HepG2 (cell line): ENCODE results near the gene RUVBL1. TPM values are rescaled to one million over a fixed set of nuclear protein-coding genes. Genes with fewer than 3 reads are reported as not detected.

Source experiments
- CHCHD3 ChIP-seq: sonication (generic); formaldehyde crosslinking; IDR thresholded peaks from 2 replicates; pipeline ENCODE4 v1.8.0; 2022; ENCODE audit warnings: mild to moderate bottlenecking, missing genetic modification reagents, moderate library complexity
- GFI1 ChIP-seq: sonication (generic); formaldehyde crosslinking; IDR thresholded peaks from 2 replicates; pipeline ENCODE4 v1.5.0; 2020; ENCODE audit warnings: missing genetic modification reagents, mild to moderate bottlenecking, borderline replicate concordance
- NFE2L2 ChIP-seq: fragments of 150-350 bp; IDR thresholded peaks from 2 replicates; pipeline ENCODE4 v1.6.1; 2014; ENCODE audit warnings: low read length
- RBFOX2 ChIP-seq: fragments of 200-400 bp; formaldehyde crosslinking; IDR thresholded peaks from 2 replicates; pipeline ENCODE4 v1.6.1; 2017; ENCODE audit warnings: low read depth, mild to moderate bottlenecking, low read length
- SALL2 ChIP-seq: sonication (generic); formaldehyde crosslinking; IDR thresholded peaks from 2 replicates; pipeline ENCODE4 v1.8.1; 2023; ENCODE audit warnings: mild to moderate bottlenecking, missing genetic modification reagents, inconsistent platforms
- TRIM24 ChIP-seq: sonication (generic); formaldehyde crosslinking; IDR thresholded peaks from 2 replicates; pipeline ENCODE4 v1.8.0; 2022; ENCODE audit warnings: mild to moderate bottlenecking, missing genetic modification reagents
- XRCC5 ChIP-seq: fragments of 200-400 bp; formaldehyde crosslinking; optimal IDR thresholded peaks from 2 replicates; pipeline ENCODE3; 2017; ENCODE audit warnings: mild to moderate bottlenecking, low read length
- ZNF260 ChIP-seq: sonication (generic); formaldehyde crosslinking; IDR thresholded peaks from 2 replicates; pipeline ENCODE4 v1.4.0; 2020; ENCODE audit warnings: missing genetic modification reagents, low read depth, mild to moderate bottlenecking, borderline replicate concordance
- ZNF430 ChIP-seq: sonication (generic); formaldehyde crosslinking; IDR thresholded peaks from 2 replicates; pipeline ENCODE4 v1.9.0; 2021; ENCODE audit warnings: mild to moderate bottlenecking, missing genetic modification reagents
- ZNF496 ChIP-seq: sonication (generic); formaldehyde crosslinking; IDR thresholded peaks from 2 replicates; pipeline ENCODE4 v1.8.1; 2023; ENCODE audit warnings: mild to moderate bottlenecking, moderate library complexity, missing genetic modification reagents; ENCODE audit not compliant: insufficient replicate concordance
- polyA plus RNA-seq, 8 experiments: library from polyadenylated mRNA; depleted of rRNA in 3 of 8; stranded (reverse) in 7 of 8; unstranded in 1 of 8; fragments of >200 nt; fragmentation: Illumina TruSeq in 4 of 8; extraction: Trizol in 4 of 8; gene quantifications; 2 replicates each; pipeline versions ENCODE4 v1.2.1 to v1.2.3, GENCODE V29; 2011 to 2016; ENCODE audit warnings: low read depth in 4 of 8, missing spikeins in 1 of 8, mixed read lengths in 1 of 8; ENCODE audit not compliant: insufficient read depth in 1 of 8
- total RNA-seq, 5 experiments: library from RNA; depleted of rRNA; stranded (reverse); fragments of >200 nt; fragmentation: Illumina TruSeq; extraction: Trizol; gene quantifications; 2 replicates each; pipeline ENCODE4 v1.2.3, GENCODE V29; 2016; ENCODE audit warnings: low read depth in 1 of 5
- TF ChIP-seq, protein P1 (sequence below): sonication (generic); formaldehyde crosslinking; IDR thresholded peaks from 2 replicates; pipeline ENCODE4 v1.9.0; 2021; ENCODE audit warnings: mild to moderate bottlenecking, missing genetic modification reagents
- TF ChIP-seq, protein P2 (sequence below): sonication (generic); formaldehyde crosslinking; IDR thresholded peaks from 2 replicates; pipeline ENCODE4 v1.5.0; 2020; ENCODE audit warnings: missing genetic modification reagents
- TF ChIP-seq, protein P3 (sequence below): sonication (generic); formaldehyde crosslinking; IDR thresholded peaks from 2 replicates; pipeline ENCODE4 v1.5.1; 2020; ENCODE audit warnings: mild to moderate bottlenecking, missing genetic modification reagents, moderate library complexity
- TF ChIP-seq, protein P4 (sequence below): sonication (generic); formaldehyde crosslinking; IDR thresholded peaks from 2 replicates; pipeline ENCODE4 v1.4.0; 2020; ENCODE audit warnings: mild to moderate bottlenecking, low read depth, missing genetic modification reagents
- TF ChIP-seq, protein P5 (sequence below): sonication (generic); formaldehyde crosslinking; IDR thresholded peaks from 2 replicates; pipeline ENCODE4 v1.8.0; 2022; ENCODE audit warnings: mild to moderate bottlenecking, missing genetic modification reagents, moderate library complexity
- TF ChIP-seq, protein P6 (sequence below): IDR thresholded peaks from 2 replicates; pipeline ENCODE4 v1.6.1; 2016; ENCODE audit warnings: missing compliant biosample characterization, missing genetic modification reagents, borderline replicate concordance

Gene RUVBL1
- total and polyA plus RNA-seq, 2 of the 13 experiments (the other 11 are each of a cell fraction or from before 2014, with no cell fraction given) = 32.7 to 86.3 TPM

DNA sequence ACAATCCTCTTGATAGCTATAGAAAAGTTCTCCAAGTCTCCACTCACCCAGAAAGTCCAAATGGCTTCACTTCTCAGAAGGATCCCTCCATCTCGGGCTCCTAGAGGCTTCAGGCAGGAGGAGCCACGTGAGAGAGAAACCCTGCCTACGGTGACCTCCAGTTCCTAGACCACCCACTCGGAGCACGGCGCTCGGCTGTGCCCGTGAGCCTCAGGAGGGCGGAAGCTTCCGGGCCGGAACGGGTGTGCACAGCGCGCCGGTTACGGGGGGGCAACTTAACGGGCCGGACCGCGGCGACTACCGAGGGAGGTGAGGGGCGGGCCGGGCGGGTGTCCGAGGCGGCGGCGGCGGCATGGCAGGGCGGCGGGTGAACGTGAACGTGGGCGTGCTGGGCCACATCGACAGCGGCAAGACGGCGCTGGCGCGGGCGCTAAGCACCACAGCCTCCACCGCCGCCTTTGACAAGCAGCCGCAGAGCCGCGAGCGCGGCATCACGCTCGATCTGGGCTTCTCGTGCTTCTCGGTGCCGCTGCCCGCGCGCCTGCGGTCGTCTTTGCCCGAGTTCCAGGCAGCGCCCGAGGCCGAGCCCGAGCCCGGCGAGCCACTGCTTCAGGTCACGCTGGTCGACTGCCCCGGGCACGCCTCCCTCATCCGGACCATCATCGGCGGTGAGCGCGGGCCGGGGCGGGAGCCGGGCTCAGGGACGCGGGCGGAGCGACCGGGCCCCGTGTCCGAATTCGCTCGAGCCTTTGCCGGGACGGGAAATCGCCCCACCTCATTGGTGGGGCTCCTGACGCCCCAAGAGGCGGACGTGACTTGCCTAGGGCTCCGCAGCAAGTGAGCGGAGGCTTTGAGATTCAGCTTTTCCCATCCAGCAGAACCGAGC is 29.8 kb upstream of the RUVBL1 start, which contains the start of gene EEFSEC (continued):
- TF ChIP-seq RBFOX2 = peak; percentile 94
- TF ChIP-seq, protein P1, sequence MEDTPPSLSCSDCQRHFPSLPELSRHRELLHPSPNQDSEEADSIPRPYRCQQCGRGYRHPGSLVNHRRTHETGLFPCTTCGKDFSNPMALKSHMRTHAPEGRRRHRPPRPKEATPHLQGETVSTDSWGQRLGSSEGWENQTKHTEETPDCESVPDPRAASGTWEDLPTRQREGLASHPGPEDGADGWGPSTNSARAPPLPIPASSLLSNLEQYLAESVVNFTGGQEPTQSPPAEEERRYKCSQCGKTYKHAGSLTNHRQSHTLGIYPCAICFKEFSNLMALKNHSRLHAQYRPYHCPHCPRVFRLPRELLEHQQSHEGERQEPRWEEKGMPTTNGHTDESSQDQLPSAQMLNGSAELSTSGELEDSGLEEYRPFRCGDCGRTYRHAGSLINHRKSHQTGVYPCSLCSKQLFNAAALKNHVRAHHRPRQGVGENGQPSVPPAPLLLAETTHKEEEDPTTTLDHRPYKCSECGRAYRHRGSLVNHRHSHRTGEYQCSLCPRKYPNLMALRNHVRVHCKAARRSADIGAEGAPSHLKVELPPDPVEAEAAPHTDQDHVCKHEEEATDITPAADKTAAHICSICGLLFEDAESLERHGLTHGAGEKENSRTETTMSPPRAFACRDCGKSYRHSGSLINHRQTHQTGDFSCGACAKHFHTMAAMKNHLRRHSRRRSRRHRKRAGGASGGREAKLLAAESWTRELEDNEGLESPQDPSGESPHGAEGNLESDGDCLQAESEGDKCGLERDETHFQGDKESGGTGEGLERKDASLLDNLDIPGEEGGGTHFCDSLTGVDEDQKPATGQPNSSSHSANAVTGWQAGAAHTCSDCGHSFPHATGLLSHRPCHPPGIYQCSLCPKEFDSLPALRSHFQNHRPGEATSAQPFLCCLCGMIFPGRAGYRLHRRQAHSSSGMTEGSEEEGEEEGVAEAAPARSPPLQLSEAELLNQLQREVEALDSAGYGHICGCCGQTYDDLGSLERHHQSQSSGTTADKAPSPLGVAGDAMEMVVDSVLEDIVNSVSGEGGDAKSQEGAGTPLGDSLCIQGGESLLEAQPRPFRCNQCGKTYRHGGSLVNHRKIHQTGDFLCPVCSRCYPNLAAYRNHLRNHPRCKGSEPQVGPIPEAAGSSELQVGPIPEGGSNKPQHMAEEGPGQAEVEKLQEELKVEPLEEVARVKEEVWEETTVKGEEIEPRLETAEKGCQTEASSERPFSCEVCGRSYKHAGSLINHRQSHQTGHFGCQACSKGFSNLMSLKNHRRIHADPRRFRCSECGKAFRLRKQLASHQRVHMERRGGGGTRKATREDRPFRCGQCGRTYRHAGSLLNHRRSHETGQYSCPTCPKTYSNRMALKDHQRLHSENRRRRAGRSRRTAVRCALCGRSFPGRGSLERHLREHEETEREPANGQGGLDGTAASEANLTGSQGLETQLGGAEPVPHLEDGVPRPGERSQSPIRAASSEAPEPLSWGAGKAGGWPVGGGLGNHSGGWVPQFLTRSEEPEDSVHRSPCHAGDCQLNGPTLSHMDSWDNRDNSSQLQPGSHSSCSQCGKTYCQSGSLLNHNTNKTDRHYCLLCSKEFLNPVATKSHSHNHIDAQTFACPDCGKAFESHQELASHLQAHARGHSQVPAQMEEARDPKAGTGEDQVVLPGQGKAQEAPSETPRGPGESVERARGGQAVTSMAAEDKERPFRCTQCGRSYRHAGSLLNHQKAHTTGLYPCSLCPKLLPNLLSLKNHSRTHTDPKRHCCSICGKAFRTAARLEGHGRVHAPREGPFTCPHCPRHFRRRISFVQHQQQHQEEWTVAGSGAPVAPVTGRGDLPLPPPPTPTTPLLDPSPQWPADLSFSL (CRISPR knock-in tag) = no peak
- TF ChIP-seq SALL2 = peak; percentile 83; the same call in 1 of the 2 replicates
- TF ChIP-seq GFI1 (CRISPR knock-in tag) = peak; percentile 52; the same call in 1 of the 2 replicates
- TF ChIP-seq, protein P2, sequence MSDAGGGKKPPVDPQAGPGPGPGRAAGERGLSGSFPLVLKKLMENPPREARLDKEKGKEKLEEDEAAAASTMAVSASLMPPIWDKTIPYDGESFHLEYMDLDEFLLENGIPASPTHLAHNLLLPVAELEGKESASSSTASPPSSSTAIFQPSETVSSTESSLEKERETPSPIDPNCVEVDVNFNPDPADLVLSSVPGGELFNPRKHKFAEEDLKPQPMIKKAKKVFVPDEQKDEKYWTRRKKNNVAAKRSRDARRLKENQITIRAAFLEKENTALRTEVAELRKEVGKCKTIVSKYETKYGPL = no peak
- TF ChIP-seq, protein P3, sequence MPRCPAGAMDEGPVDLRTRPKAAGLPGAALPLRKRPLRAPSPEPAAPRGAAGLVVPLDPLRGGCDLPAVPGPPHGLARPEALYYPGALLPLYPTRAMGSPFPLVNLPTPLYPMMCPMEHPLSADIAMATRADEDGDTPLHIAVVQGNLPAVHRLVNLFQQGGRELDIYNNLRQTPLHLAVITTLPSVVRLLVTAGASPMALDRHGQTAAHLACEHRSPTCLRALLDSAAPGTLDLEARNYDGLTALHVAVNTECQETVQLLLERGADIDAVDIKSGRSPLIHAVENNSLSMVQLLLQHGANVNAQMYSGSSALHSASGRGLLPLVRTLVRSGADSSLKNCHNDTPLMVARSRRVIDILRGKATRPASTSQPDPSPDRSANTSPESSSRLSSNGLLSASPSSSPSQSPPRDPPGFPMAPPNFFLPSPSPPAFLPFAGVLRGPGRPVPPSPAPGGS (CRISPR knock-in tag) = peak; percentile 90
- no peak for TF ChIP-seq ZNF496 (CRISPR knock-in tag)
- TF ChIP-seq CHCHD3 (CRISPR knock-in tag) = no peak
- TF ChIP-seq, protein P4, sequence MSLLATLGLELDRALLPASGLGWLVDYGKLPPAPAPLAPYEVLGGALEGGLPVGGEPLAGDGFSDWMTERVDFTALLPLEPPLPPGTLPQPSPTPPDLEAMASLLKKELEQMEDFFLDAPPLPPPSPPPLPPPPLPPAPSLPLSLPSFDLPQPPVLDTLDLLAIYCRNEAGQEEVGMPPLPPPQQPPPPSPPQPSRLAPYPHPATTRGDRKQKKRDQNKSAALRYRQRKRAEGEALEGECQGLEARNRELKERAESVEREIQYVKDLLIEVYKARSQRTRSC (CRISPR knock-in tag) = no peak
- TF ChIP-seq ZNF430 (CRISPR knock-in tag) = peak; percentile 90; the same call in 1 of the 2 replicates
- TF ChIP-seq, protein P5, sequence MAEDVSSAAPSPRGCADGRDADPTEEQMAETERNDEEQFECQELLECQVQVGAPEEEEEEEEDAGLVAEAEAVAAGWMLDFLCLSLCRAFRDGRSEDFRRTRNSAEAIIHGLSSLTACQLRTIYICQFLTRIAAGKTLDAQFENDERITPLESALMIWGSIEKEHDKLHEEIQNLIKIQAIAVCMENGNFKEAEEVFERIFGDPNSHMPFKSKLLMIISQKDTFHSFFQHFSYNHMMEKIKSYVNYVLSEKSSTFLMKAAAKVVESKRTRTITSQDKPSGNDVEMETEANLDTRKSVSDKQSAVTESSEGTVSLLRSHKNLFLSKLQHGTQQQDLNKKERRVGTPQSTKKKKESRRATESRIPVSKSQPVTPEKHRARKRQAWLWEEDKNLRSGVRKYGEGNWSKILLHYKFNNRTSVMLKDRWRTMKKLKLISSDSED (CRISPR knock-in tag) = 0 out of 2 replicates have a peak, but pooled peaks have one; percentile 61
- no peak for TF ChIP-seq TRIM24
- peak; percentile 88 for TF ChIP-seq XRCC5
- no peak for TF ChIP-seq NFE2L2
- TF ChIP-seq ZNF260 (CRISPR knock-in tag) = 0 out of 2 replicates have a peak, but pooled peaks have one; percentile 63
- TF ChIP-seq, protein P6, sequence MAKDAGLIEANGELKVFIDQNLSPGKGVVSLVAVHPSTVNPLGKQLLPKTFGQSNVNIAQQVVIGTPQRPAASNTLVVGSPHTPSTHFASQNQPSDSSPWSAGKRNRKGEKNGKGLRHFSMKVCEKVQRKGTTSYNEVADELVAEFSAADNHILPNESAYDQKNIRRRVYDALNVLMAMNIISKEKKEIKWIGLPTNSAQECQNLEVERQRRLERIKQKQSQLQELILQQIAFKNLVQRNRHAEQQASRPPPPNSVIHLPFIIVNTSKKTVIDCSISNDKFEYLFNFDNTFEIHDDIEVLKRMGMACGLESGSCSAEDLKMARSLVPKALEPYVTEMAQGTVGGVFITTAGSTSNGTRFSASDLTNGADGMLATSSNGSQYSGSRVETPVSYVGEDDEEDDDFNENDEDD (CRISPR knock-in tag) = peak; percentile 65; the same call in 1 of the 2 replicates
